Rectal smooth muscle tissue (tissue), 1 donor: Measurements from ENCODE around the gene SLC35G3.
"Not testable (repeated sequence)": the region's sequence is repeated elsewhere in the genome, so short reads cannot be mapped to it uniquely, and the experiment has no call there.

Source experiments
- H3K27ac ChIP-seq: one replicate; pipeline ENCODE4 v1.7.0; 2013; ENCODE audit warnings: low read depth, low read length, inconsistent platforms
- H3K27me3 ChIP-seq: one replicate; pipeline ENCODE4 v1.7.0; 2013; ENCODE audit warnings: low read length; ENCODE audit not compliant: control insufficient read depth, insufficient read depth
- H3K36me3 ChIP-seq: one replicate; pipeline ENCODE4 v1.7.0; 2013; ENCODE audit warnings: low read length; ENCODE audit not compliant: control insufficient read depth, insufficient read depth
- H3K4me1 ChIP-seq: one replicate; pipeline ENCODE4 v1.7.0; 2013; ENCODE audit warnings: low read length; ENCODE audit not compliant: control insufficient read depth, insufficient read depth
- H3K4me3 ChIP-seq: one replicate; pipeline ENCODE4 v1.7.0; 2013; ENCODE audit warnings: low read length
- H3K9ac ChIP-seq: one replicate; pipeline ENCODE4 v1.7.0; 2013; ENCODE audit warnings: low read length

SLC35G3 gene

DNA sequence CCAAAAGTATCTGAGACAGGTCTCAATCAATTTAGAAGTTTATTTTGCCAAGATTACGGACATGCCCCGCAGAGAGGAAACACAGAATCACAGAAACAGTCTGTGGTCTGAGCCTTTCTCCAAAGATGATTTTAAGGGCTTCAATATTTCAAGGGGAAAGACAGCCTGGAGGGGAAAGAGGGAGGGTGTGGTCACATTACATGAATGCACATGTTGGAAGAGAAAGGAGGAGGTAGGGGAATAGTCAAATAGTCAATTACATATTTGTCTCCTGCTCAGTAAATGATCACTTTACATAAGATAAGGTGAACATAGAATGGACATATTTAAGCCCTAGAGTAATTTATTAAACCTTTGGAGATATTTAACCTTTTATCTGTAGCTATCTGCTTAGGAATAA is 34.3 kb downstream of the SLC35G3 start:
- H3K27me3 ChIP-seq, result no peaks in the 10 kb centered on the region
- H3K9ac ChIP-seq, result no peak overlapping the region
- no peaks in the 10 kb centered on the region for H3K36me3 ChIP-seq
- H3K4me1 ChIP-seq, result no peaks in the 10 kb centered on the region
- H3K4me3 ChIP-seq, result no peak overlapping the region
- H3K27ac ChIP-seq, result no peak overlapping the region

DNA sequence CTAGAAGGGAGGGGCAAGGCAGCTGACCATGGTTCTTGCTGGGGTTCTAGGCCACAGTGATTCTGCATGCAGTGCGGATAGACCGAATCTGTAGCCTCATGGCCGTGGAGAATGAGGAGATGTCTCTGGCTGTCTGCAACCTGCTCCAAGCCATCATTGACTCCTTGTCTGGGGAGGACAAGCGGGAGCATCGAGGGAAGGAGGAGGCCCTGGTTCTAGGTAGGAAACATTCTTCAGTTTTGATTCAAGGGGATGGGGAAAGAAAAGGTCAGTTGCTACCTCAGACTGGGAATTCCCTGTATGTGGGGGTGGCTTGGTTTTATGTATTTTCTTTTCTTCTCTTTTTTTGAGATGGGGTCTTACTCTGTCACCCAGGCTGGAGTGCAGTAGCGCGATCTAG is 38.9 kb downstream of the SLC35G3 start:
- Histone ChIP-seq H3K27ac (no peak overlapping the region), H3K36me3 (no peaks in the 10 kb centered on the region)

DNA sequence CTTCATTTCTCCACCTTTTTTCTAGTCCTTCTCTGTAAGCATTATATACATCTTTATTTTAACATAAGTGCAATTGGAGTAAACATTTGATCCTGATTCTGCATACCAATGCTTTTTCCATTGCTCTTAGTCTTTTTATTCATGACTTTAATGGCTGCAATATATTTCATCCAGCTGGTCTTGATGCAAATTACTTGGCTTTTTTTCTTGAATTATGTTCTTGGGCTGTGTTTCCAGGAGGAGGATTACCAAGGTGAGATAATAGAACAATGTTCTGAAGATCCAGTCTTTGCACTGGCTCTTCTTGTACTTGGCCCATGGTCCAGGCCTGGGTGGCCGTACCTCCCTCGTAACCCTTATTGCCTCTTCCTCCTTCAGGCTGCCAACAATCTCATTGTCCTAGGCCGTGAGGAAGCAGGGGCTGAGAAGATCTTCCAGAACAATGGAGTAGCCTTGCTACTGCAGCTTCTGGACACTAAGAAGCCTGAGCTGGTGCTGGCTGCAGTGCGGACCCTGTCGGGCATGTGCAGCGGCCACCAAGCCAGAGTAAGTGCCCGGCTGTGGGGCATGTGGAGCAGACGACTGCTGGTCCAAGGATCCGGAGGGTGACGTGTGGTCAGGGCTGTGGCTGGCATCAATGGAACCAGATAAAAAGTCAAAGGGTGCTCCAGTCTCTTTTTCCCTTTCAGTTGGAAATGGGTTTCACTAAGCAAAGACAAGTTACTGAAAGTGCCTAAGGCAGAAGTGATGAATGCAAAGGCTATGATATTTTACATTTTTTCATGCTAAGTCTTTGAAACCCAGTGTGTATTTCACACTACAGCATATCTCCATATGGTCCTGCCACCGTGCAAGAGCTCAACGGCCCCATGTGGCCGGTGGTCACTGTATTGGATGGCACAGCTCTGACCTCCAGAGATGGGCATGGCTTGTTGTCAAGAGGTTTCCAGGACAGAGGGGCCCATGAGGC is 39.7 kb downstream of the SLC35G3 start:
- Histone ChIP-seq H3K36me3 (no peaks in the 10 kb centered on the region), H3K4me3 (no peak overlapping the region), H3K9ac (no peak overlapping the region)

More for the DNA sequence above, 38.9 kb downstream of the SLC35G3 start:
- H3K27me3 ChIP-seq, result no peaks in the 10 kb centered on the region
- H3K4me1 ChIP-seq, result no peaks in the 10 kb centered on the region
- no peak overlapping the region for H3K4me3 ChIP-seq
- H3K9ac ChIP-seq, result no peak overlapping the region

DNA sequence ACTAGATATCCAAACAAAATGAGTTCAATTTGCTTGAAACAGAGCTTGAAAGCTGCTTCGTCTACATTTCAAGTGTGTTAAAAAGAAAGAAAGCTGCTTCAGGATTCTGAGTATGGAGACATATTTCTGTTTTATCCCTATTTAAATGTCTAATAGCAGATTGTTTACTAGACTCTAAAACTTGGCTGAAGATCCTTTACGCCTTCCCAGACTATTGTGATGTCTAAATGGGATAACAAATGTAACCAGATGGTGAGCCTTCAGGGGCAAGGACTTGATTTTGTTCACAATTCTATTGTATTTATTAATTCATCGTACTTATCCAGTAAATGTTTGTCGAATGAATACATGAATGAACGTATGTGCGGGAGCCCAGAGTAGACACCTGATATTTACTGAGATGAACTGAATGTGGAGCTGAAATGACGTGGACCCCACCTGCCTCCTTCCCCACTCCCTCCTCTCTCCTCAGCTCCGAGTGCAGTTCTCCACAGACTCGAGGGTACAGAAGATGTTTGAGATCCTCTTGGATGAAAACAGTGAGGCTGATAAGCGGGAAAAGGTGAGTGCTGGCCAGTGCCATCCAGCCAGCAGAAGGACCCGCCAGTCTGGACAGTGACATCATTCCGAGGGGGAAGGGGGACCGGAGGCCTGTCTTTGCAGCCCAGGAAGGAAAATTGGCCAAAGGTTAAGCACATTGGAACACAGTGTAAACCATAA is 41.6 kb downstream of the SLC35G3 start:
- Histone ChIP-seq H3K9ac (no peak overlapping the region), H3K27ac (no peak overlapping the region), H3K27me3 (no peaks in the 10 kb centered on the region), H3K4me1 (no peaks in the 10 kb centered on the region), H3K4me3 (no peak overlapping the region), H3K36me3 (no peaks in the 10 kb centered on the region)

More for the DNA sequence above, 39.7 kb downstream of the SLC35G3 start:
- no peak overlapping the region for H3K27ac ChIP-seq
- no peaks in the 10 kb centered on the region for H3K27me3 ChIP-seq
- no peaks in the 10 kb centered on the region for H3K4me1 ChIP-seq

DNA sequence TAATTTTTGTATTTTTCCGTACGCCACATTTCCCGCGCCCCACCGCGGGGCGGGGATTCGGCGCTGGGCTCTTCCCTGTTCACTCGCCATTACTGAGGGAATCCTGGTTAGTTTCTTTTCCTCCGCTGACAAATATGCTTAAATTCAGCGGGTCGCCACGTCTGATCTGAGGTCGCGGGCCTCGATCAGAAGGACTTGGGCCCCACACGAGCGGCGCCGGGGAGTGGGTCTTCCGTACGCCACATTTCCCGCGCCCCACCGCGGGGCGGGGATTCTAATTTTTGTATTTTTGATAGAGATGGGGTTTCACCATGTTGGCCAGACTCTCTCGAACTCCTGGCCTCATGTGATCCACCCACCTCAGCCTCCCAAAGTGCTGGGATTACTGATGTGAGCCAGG is 43.1 kb downstream of the SLC35G3 start:
- not testable (repeated sequence) for H3K9ac ChIP-seq, H3K4me3 ChIP-seq, H3K36me3 ChIP-seq, H3K27ac ChIP-seq, H3K27me3 ChIP-seq, H3K4me1 ChIP-seq

DNA sequence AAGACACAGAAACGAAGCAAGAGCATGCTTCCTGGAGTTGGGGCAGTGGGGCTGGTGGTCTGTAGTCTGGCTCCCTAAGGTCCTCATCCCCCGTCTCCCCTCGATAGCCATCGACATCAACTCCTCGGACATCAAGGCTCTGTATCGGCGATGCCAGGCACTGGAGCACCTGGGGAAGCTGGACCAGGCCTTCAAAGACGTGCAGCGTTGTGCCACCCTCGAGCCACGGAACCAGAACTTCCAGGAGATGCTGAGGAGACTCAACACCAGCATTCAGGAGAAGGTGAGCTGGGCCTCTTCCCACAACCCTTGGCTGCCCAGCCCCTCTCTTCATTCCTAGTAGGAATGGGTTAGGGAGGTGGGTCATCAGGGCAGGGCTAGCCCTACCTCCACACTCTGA is 44.3 kb downstream of the SLC35G3 start:
- Histone ChIP-seq H3K4me1 (no peaks in the 10 kb centered on the region), H3K27me3 (no peaks in the 10 kb centered on the region), H3K27ac (no peak overlapping the region), H3K9ac (no peak overlapping the region), H3K4me3 (no peak overlapping the region), H3K36me3 (no peaks in the 10 kb centered on the region)

DNA sequence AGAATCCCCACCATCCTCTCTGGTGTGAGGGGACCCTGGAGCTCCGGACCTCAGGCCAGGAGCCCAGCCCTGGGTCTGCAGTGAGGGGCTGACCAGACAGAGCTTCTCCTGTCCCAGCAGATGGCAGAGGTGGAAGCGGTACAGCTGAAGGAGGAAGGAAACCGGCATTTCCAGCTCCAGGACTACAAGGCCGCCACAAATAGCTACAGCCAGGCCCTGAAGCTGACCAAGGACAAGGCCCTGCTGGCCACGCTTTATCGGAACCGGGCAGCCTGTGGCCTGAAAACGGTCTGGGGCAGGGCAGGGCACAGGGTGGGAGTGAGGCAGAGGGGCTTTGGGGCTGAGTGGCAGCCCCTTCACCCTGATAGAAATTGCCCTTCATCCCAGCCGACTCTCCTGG is 46.0 kb downstream of the SLC35G3 start:
- Histone ChIP-seq H3K27me3 (no peaks in the 10 kb centered on the region), H3K9ac (no peak overlapping the region), H3K4me3 (no peak overlapping the region), H3K27ac (no peak overlapping the region), H3K36me3 (no peaks in the 10 kb centered on the region), H3K4me1 (no peaks in the 10 kb centered on the region)

DNA sequence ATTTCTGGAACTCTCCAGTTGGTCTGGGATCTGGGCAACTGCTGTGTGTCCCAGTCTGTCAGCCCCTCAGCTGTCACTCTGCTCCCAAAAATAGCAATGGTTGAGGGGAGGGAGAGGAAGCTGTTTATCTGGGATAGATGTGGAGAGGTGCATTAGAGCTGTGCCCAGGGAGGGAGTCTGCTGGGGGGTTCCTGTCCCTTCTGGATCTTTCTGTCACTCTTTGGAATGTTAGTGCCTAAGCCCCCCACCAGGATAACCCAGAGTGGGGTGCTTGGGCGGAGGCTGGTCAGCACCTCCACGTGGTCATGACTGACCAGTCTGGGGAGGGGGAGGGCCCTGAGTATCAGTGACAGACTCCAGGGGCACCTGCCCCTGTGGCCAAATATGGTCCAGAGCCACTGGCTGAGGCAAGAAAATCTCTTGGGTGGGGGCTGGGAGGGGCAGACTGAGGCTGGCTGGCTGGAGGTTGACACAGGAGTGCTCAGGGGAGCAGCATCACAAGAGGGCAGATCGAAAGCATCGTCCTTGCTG is 46.8 kb downstream of the SLC35G3 start, which contains the start of gene UNC45B:
Gene UNC45B, plus strand, starts transcription at position 443 of the 531 bp plus-strand sequence. CDS start 447 bp downstream, outside the sequence.
- Histone ChIP-seq H3K9ac (no peak within 1 kb of the TSS), H3K4me3 (no peak within 1 kb of the TSS), H3K4me1 (no peaks in the 10 kb centered on the region), H3K27me3 (no peaks in the 10 kb centered on the region), H3K27ac (no peak within 1 kb of the TSS), H3K36me3 (no peaks in the 10 kb centered on the region)

DNA sequence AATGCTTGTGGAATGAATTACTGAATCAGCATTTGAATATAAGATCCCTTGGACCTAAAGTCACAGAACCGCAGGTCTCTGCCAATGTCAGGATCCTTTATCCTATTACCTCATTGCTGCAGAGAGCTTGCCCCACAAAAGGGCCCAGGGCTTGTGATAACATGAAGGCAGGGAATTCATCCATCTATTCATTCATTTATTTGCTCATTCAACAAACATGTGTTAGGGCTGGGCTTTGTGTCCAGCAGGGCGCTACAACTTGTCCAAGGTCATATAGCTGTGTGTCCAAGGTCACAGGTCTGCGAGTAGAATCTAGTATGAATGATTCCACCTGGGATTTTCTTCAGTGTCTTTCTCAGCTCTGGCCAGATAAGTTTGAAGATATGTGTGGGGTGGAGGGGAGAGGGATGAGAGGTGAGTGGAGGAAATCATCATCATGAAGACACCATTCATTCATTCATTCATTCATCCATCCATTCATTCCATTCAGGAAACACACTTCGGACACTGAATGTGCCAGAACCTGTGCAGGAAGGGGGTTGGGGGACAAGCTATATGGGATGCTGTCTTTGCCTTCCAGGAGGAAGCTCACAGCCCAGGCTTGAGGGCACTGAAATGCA is 47.9 kb downstream of the SLC35G3 start:
- Histone ChIP-seq H3K4me3 (no peak overlapping the region), H3K36me3 (no peaks in the 10 kb centered on the region), H3K27me3 (no peaks in the 10 kb centered on the region), H3K27ac (no peak overlapping the region), H3K4me1 (peaks cover 2% of the 10 kb centered on the region), H3K9ac (no peak overlapping the region)

DNA sequence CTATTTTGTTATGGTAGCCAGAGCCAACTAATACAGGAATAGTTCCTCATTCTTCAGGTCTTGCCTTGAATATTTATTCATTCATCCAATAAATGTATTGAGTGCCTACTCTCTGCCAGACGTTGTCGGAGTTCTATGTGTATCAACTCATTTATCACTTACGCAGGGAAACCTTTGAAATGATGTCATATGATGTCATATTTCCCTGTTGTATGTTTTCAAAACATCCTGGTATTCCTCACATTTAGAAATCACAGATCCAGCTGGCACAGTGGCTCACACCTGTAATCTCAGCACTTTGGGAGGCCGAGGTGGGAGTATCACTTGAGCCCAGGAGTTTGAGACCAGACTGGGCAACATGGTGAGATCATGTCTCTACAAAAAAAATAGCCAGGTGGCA is 49.4 kb downstream of the SLC35G3 start:
- Histone ChIP-seq H3K36me3 (no peaks in the 10 kb centered on the region), H3K27ac (no peak overlapping the region), H3K27me3 (no peaks in the 10 kb centered on the region), H3K9ac (no peak overlapping the region), H3K4me3 (no peak overlapping the region), H3K4me1 (peaks cover 2% of the 10 kb centered on the region)
